HG03575 (cell line): ENCODE data around the gene TUBE1.
"Not testable (repeated sequence)": the region's sequence is repeated elsewhere in the genome, so short reads cannot be mapped to it uniquely, and the experiment has no call there.

Source experiments
- ATAC-seq: cut with Tn5 transposase; IDR thresholded peaks from one replicate; pipeline ENCODE4 v1.9.1; 2021; ENCODE audit not compliant: unreplicated experiment, insufficient number of reproducible peaks, low FRiP score; ENCODE audit errors: extremely low read depth

TUBE1 gene

GRCh38 chr6:112087136-112087911 is at the start of gene TUBE1, which contains the start of gene FAM229B:
Gene TUBE1 (minus strand): TSS chr6:112087482. CDS start chr6:112087434, 48 bp downstream.
Gene FAM229B (plus strand): TSS chr6:112087591. CDS start chr6:112099284, 11,693 bp downstream.
- peak; percentile 96 for ATAC-seq

- ATAC-seq: no peak
These were observed 43.6 kb upstream of the TUBE1 start for GRCh38 chr6:112130878-112131277.

- ATAC-seq: no peak
These were observed 40.9 kb upstream of the TUBE1 start for GRCh38 chr6:112128208-112128607.

- no peak for ATAC-seq
These were observed 36.7 kb upstream of the TUBE1 start for GRCh38 chr6:112123982-112124381.

GRCh38 chr6:112122756-112123155 is 35.5 kb upstream of the TUBE1 start:
- no peak for ATAC-seq

- no peak for ATAC-seq
These were observed 30.8 kb upstream of the TUBE1 start for GRCh38 chr6:112118034-112118433.

- no peak for ATAC-seq
These were observed 30.3 kb upstream of the TUBE1 start for GRCh38 chr6:112117554-112117953.

GRCh38 chr6:112116221-112116620 is 28.9 kb upstream of the TUBE1 start:
- ATAC-seq: no peak

- ATAC-seq: no peak
These were observed 27.4 kb upstream of the TUBE1 start for GRCh38 chr6:112114577-112115223.

GRCh38 chr6:112113918-112114317 is 26.6 kb upstream of the TUBE1 start:
- ATAC-seq: no peak

- ATAC-seq: no peak
These were observed 26.1 kb upstream of the TUBE1 start for GRCh38 chr6:112113431-112113830.

- no peak for ATAC-seq
These were observed 22.0 kb upstream of the TUBE1 start for GRCh38 chr6:112109262-112109661.

- ATAC-seq: no peak
These were observed 19.3 kb upstream of the TUBE1 start for GRCh38 chr6:112106562-112106961.

GRCh38 chr6:112106026-112106425 is 18.7 kb upstream of the TUBE1 start:
- not testable (repeated sequence) for ATAC-seq

- ATAC-seq: no peak
These were observed 13.3 kb upstream of the TUBE1 start for GRCh38 chr6:112100561-112100960.

- no peak for ATAC-seq
These were observed 9.6 kb upstream of the TUBE1 start for GRCh38 chr6:112096901-112097300.

GRCh38 chr6:112087916-112088315 is 634 bp upstream of the TUBE1 start:
- no peak for ATAC-seq

GRCh38 chr6:112086744-112087135 is 542 bp downstream of the TUBE1 start:
- ATAC-seq: peak; percentile 4

- ATAC-seq: no peak
These were observed 1.8 kb downstream of the TUBE1 start for GRCh38 chr6:112085286-112086065.

GRCh38 chr6:112081569-112081968 is 5.7 kb downstream of the TUBE1 start:
- ATAC-seq: no peak
